Measurements from ENCODE around the gene IZUMO1.

- TF ChIP-seq CTCF (IDR thresholded peaks at IDR 0.05) (no peak), POLR2A (IDR thresholded peaks at IDR 0.05) (no peak)
Observed at GRCh38 chr19:48750771-48751504, 4.2 kb upstream of the IZUMO1 start.

Data from uterus (tissue), 2 donors.